ENCODE data around the gene LBHD1. TPM values are rescaled to one million over a fixed set of nuclear protein-coding genes. Genes with fewer than 3 reads are reported as not detected.
A peak's percentile ranks its signal among the peaks of the same experiment; 100 is the strongest.

The LBHD1 gene
- total RNA-seq, 1 donor: 4.3 TPM

DNA sequence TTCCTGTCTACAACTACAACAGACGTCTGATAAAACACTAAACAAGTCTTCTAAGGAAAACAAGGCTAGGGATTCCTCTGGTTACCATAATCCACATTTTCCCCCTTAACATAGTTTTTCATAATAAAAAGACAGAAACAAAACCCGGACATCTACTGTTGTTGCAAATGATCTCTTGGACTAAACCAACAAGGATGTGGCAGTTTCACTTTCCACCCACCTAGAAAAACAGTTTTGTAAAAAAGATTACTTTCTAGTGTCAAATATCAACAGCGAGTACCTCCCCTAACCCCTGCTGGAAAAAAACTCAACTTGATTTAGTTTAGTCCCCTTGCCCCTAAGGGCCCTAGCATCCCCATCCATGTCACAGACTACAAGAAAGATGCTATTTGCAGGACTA is 40.8 kb upstream of the LBHD1 start:
- no peak overlapping the region for H3K4me3 ChIP-seq (ENCODE audit: low read depth, low read length)
- TF ChIP-seq, protein P1, sequence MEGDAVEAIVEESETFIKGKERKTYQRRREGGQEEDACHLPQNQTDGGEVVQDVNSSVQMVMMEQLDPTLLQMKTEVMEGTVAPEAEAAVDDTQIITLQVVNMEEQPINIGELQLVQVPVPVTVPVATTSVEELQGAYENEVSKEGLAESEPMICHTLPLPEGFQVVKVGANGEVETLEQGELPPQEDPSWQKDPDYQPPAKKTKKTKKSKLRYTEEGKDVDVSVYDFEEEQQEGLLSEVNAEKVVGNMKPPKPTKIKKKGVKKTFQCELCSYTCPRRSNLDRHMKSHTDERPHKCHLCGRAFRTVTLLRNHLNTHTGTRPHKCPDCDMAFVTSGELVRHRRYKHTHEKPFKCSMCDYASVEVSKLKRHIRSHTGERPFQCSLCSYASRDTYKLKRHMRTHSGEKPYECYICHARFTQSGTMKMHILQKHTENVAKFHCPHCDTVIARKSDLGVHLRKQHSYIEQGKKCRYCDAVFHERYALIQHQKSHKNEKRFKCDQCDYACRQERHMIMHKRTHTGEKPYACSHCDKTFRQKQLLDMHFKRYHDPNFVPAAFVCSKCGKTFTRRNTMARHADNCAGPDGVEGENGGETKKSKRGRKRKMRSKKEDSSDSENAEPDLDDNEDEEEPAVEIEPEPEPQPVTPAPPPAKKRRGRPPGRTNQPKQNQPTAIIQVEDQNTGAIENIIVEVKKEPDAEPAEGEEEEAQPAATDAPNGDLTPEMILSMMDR (IDR thresholded peaks at IDR 0.05; ENCODE audit: insufficient read depth, low read depth, low read length): no peak

DNA sequence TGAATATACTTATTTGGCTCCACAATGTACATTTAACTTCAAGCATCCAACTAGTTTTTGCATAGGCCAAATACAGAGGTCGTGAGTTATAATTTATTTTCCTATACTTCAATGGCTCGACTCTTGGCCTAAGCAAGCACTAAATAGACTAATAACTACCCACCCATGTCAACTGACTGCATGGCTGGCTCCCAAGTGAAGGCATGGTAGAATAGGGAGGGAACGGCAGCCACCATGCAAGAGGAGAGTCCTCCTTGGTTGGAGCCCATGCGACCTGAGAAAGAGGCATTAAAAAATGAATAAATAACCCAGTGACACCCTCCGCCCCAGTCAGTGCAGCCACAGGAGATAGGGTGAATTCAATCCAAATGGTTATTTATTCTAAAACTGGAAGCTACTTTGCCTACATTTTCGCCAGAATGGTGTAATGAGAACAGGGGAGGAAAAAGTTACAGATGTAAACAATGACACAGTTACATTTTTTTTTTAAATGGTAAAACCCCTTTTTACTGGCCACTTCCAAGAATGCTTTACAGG is 40.3 kb upstream of the LBHD1 start:
- TF ChIP-seq, protein P1 (IDR thresholded peaks at IDR 0.05; ENCODE audit: insufficient read depth, low read depth, low read length): no peak
- H3K4me3 ChIP-seq (ENCODE audit: low read depth, low read length): no peak overlapping the region
- no peak for DNase-seq (ENCODE audit: low read depth)

More for the DNA sequence above, 40.8 kb upstream of the LBHD1 start:
- no peak for DNase-seq (ENCODE audit: low read depth)

DNA sequence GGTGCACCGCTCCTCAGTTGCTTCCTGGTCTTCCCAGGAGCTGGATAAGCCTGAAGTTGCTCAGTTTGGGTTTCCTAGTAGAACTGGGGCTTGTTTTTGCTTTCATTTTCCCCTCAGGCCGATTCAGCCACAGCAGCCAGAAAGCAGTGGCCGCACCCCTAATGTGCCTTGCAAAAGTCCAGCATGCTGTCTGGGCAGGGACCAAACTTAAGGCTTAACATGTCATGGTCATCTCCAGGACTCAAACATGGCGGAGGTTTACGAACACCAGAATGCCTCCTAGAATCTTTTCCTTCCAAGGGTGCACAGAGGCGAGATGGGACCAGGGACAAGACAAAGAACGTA is 37.9 kb upstream of the LBHD1 start:
- peak; percentile 72 for DNase-seq (ENCODE audit: low read depth)
- H3K4me3 ChIP-seq (ENCODE audit: low read depth, low read length): peak overlapping the region; percentile 66
- TF ChIP-seq, protein P1 (IDR thresholded peaks at IDR 0.05; ENCODE audit: insufficient read depth, low read depth, low read length): no peak

DNA sequence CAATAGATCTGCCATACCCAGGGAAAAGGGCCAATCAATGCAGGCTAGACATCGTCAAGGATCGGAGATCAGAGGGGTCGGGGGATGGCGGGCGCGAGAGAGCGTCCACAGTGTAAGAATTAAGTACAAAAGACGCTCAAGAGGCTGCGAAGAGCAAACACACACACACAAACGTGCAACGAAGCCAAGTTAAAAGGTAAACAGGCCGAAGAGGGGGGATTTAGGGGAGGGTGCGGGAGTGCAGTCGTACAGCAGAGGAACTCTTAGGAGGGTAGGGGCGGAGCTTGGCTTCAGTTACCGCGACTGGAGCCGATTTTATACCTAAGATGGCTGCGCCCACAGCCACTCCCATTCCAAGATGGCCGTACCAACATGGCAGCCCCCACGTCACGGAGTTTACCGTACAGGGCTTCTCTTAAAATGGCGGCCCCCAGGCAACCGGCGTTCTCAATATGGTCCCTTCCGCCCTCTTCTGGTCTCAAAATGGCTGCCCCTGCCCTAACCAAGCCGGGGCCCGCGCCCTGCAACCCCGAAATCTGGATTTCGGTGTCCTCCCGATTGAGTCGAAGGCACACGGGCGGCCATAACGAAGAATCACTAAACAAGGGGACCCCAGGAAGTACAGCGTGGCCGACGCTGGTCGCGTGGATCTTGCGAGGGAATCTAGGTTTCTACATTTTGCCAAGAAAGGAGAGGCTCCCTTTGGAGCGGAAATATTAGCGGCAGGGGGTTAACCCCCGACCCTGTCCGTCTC is 37.4 kb upstream of the LBHD1 start:
- TF ChIP-seq, protein P1 (IDR thresholded peaks at IDR 0.05; ENCODE audit: insufficient read depth, low read depth, low read length): no peak
- DNase-seq (ENCODE audit: low read depth): peak; percentile 98
- H3K4me3 ChIP-seq (ENCODE audit: low read depth, low read length): peak overlapping the region; percentile 66

DNA sequence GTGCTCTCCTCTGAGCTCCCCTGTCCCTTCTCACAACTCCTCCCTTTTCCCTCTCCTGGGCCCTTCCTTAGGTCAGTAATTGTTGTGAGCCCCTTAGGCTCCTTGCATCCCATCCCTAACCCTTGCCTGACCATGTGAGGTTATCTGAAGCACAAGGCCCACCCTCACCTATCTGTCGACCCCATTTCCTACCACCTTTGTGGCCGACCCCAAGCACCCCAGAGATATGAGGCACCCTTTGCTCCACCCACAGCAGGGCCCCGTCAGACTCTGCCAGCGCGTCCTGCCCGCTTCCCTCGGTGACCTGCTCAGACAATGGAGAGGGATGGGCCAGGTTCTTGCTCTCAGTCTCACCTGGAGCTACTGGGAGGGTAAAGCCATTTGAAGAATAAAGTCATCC is 36.7 kb upstream of the LBHD1 start:
- TF ChIP-seq, protein P1 (IDR thresholded peaks at IDR 0.05; ENCODE audit: insufficient read depth, low read depth, low read length): no peak
- no peak for DNase-seq (ENCODE audit: low read depth)
- H3K4me3 ChIP-seq (ENCODE audit: low read depth, low read length): peak overlapping the region; percentile 66

DNA sequence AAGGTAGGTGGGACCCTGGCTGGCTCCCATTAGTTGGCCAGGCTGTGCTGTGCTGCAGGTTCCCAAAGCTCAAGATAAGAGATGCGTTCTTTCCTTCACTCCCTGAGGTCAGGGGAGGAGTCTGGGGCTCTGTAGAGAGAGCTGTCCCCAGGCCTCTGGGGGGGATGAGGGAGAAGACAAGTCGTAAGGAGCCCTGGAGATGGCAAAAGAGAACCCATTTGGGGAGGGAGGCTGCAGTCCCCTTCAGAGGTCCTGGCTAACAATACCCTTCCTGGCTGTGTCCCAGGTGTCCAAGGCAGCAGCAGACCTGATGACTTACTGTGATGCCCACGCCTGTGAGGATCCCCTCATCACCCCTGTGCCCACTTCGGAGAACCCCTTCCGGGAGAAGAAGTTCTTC is 36.3 kb upstream of the LBHD1 start:
- DNase-seq (ENCODE audit: low read depth): no peak
- TF ChIP-seq, protein P1 (IDR thresholded peaks at IDR 0.05; ENCODE audit: insufficient read depth, low read depth, low read length): no peak
- H3K4me3 ChIP-seq (ENCODE audit: low read depth, low read length): no peak overlapping the region
